GM10248 (cell line): ENCODE measurements around the gene CACNA1H.

Experiments
- CTCF ChIA-PET: fragments of 300-600 bp; sonication (Branson Sonifier 250); formaldehyde crosslinking; extraction: SDS; loops from one replicate; lab custom pipeline; 2021; ENCODE audit warnings: antibody characterized with exemption; lab: Yijun Ruan, JAX
- POLR2A ChIA-PET: fragments of 350-650 bp; sonication (Branson Sonifier 250); formaldehyde crosslinking; extraction: SDS; loops from one replicate; lab custom pipeline; 2020; ENCODE audit warnings: antibody characterized with exemption; lab: Yijun Ruan, JAX
- DNase-seq: peaks from one replicate; pipeline ENCODE4 v3.0.0; 2012; ENCODE audit errors: extremely low spot score
- CTCF ChIP-seq: IDR thresholded peaks from 2 replicates; pipeline ENCODE4 v1.5.1; 2012; ENCODE audit warnings: mild to moderate bottlenecking, low read depth; ENCODE audit errors: extremely low read depth, missing control alignments, control extremely low read depth

CACNA1H gene

GRCh38 chr16:1220098-1220728 is 67.3 kb downstream of the CACNA1H start:
- TF ChIP-seq CTCF, result no peak
- ChIA-PET CTCF (no interaction called here), POLR2A (no interaction called here)
- no peak for DNase-seq

GRCh38 chr16:1220841-1221627 is 68.1 kb downstream of the CACNA1H start:
- no peak for DNase-seq
- POLR2A ChIA-PET, result no interaction called here
- no peak for TF ChIP-seq CTCF
- CTCF ChIA-PET, result no interaction called here

GRCh38 chr16:1221628-1222552 is 69.0 kb downstream of the CACNA1H start:
- DNase-seq, result no peak
- ChIA-PET POLR2A (no interaction called here), CTCF (interaction anchor here (1.8 kb wide), 1 partner anchor 17 kb away, joined by 3 read pairs; no protein-coding TSS in a partner anchor)
- no peak for TF ChIP-seq CTCF

- ChIA-PET POLR2A (no interaction called here), CTCF (interaction anchor here (1.8 kb wide), 1 partner anchor 18 kb away, joined by 3 read pairs; no protein-coding TSS in a partner anchor)
- no peak for TF ChIP-seq CTCF
- no peak for DNase-seq
Measured at GRCh38 chr16:1222553-1223354, 69.8 kb downstream of the CACNA1H start.

- DNase-seq, result no peak
- TF ChIP-seq CTCF, result no peak
- POLR2A ChIA-PET, result no interaction called here
- CTCF ChIA-PET, result interaction anchor here (1.8 kb wide), 1 partner anchor 18 kb away, joined by 3 read pairs; no protein-coding TSS in a partner anchor
Measured at GRCh38 chr16:1223355-1224214, 70.7 kb downstream of the CACNA1H start.
